Chondrocyte (in vitro differentiated cells): ENCODE results near the gene NPR1. TPM values are rescaled to one million over a fixed set of nuclear protein-coding genes. Genes with fewer than 3 reads are reported as not detected.
"Not testable (repeated sequence)": the region's sequence is repeated elsewhere in the genome, so short reads cannot be mapped to it uniquely, and the experiment has no call there.

ENCODE experiments used
- DNase-seq: peaks from one replicate; pipeline ENCODE4 v3.0.0; 2021; ENCODE audit warnings: mixed read lengths, low spot score
- H3K27ac Mint-ChIP-seq: one replicate; pipeline ENCODE4 v1.8.0; 2021; ENCODE audit warnings: mild to moderate bottlenecking, moderate library complexity, mixed read lengths; ENCODE audit not compliant: unreplicated experiment
- H3K27me3 Mint-ChIP-seq: 2 replicates; pipeline ENCODE4 v1.8.0; 2021; ENCODE audit warnings: low read depth, mixed read lengths
- H3K36me3 Mint-ChIP-seq: 2 replicates; pipeline ENCODE4 v1.8.0; 2021; ENCODE audit warnings: low read depth, mixed read lengths
- H3K4me1 Mint-ChIP-seq: 2 replicates; pipeline ENCODE4 v1.8.0; 2021; ENCODE audit warnings: low read depth, mild to moderate bottlenecking, mixed read lengths
- H3K4me3 Mint-ChIP-seq: one replicate; pipeline ENCODE4 v1.8.0; 2021; ENCODE audit warnings: mild to moderate bottlenecking, moderate library complexity, mixed read lengths; ENCODE audit not compliant: unreplicated experiment
- H3K9me3 Mint-ChIP-seq: 2 replicates; pipeline ENCODE4 v1.8.0; 2021; ENCODE audit warnings: low read depth, mixed read lengths
- total RNA-seq: library from RNA; stranded (reverse); gene quantifications from 3 replicates; pipeline ENCODE4 v1.2.1, GENCODE V29; 2021
- TF ChIP-seq, protein P1 (sequence below): fragments of 200-600 bp; sonication (generic); IDR thresholded peaks from 2 replicates; pipeline ENCODE4 v1.5.0; 2021; ENCODE audit warnings: antibody characterized with exemption, mild to moderate bottlenecking, moderate library complexity

The NPR1 gene
- total RNA-seq, 1 donor from 2014 or later: 0.27 TPM

DNA sequence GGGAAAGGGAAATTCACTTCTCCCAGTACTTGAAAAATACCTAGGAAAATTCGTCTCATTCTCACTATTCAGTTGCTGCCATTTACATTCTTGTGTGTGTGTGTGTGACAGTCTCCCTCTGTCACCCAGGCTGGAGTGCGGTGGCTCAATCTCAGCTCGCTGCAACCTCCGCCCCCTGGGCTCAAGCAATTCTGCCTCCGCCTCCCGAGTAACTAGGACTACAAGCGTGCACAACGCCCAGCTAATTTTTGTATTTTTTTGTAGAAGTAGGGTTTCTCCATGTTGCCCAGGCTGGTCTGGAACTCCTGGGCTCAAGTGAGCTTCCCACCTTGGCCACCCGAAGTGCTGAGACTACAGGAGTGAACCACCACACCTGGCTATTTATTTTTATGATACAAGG lies 18.8 kb upstream of the NPR1 start:
- no peaks in the 10 kb centered on the region for H3K27me3 Mint-ChIP-seq
- H3K9me3 Mint-ChIP-seq: no peaks in the 10 kb centered on the region
- H3K36me3 Mint-ChIP-seq: peaks cover 13% of the 10 kb centered on the region
- DNase-seq: peak; percentile 42
- TF ChIP-seq, protein P1, sequence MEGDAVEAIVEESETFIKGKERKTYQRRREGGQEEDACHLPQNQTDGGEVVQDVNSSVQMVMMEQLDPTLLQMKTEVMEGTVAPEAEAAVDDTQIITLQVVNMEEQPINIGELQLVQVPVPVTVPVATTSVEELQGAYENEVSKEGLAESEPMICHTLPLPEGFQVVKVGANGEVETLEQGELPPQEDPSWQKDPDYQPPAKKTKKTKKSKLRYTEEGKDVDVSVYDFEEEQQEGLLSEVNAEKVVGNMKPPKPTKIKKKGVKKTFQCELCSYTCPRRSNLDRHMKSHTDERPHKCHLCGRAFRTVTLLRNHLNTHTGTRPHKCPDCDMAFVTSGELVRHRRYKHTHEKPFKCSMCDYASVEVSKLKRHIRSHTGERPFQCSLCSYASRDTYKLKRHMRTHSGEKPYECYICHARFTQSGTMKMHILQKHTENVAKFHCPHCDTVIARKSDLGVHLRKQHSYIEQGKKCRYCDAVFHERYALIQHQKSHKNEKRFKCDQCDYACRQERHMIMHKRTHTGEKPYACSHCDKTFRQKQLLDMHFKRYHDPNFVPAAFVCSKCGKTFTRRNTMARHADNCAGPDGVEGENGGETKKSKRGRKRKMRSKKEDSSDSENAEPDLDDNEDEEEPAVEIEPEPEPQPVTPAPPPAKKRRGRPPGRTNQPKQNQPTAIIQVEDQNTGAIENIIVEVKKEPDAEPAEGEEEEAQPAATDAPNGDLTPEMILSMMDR: no peak
- peak overlapping the region; percentile 94 for H3K27ac Mint-ChIP-seq
- peak overlapping the region; percentile 95 for H3K4me3 Mint-ChIP-seq
- peaks cover 12% of the 10 kb centered on the region for H3K4me1 Mint-ChIP-seq

DNA sequence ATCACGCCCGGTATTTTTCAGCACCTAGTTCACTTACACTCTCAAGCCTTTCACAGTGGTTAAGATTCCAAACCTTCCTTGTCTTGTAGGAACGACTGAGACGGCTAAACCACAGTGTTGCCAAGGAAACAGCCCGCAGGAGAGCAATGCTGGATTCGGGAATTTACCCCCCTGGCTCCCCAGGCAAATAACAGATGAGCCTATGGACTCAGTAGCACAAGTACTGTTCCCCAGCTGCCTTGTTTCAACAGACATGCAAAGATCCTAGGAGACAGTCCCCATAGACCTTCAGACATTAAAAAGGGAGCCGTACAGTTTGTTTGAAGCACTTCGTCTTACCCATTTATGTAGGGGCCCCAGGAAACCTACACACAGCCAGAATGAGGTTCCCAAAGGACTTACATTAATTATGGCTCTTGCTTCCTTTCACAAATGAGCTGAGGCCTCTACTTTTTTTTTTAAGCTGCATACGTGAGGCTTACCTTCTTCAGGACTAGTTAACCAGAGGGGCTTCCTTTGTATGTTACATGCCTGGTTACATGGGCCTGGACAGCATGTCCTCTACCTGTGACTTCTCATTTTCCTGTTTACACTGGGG lies 17.3 kb upstream of the NPR1 start:
- Mint-ChIP-seq H3K27me3 (no peaks in the 10 kb centered on the region), H3K9me3 (no peaks in the 10 kb centered on the region), H3K4me3 (no peak overlapping the region), H3K36me3 (peaks cover 22% of the 10 kb centered on the region), H3K4me1 (peaks cover 12% of the 10 kb centered on the region), H3K27ac (peak overlapping the region; percentile 51)
- peak; percentile 22 for DNase-seq
- TF ChIP-seq, protein P1: no peak

DNA sequence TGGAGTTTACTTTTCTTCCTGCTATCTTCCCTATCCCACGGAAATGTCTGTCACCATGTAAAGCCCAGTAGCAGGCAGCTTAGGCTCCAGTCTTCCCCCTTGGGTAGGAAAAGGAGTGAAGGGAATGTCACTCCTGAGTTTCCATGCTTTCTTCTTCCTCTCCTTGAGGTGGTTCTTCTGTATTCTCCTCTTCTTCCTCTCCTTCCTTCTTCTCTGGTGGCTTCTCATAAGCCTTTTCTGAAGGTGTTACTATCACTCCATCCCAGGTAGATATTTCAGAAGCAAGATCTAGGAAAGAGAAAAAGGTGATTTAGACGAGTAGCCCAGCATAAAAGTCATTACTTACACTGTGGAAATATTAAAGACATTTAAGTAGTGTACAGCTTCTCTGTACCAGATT lies 16.2 kb upstream of the NPR1 start:
- no peak for DNase-seq
- no peaks in the 10 kb centered on the region for H3K9me3 Mint-ChIP-seq
- peaks cover 25% of the 10 kb centered on the region for H3K36me3 Mint-ChIP-seq
- TF ChIP-seq, protein P1: no peak
- H3K27ac Mint-ChIP-seq: peak overlapping the region; percentile 49
- no peak overlapping the region for H3K4me3 Mint-ChIP-seq
- H3K27me3 Mint-ChIP-seq: no peaks in the 10 kb centered on the region
- peaks cover 12% of the 10 kb centered on the region for H3K4me1 Mint-ChIP-seq

DNA sequence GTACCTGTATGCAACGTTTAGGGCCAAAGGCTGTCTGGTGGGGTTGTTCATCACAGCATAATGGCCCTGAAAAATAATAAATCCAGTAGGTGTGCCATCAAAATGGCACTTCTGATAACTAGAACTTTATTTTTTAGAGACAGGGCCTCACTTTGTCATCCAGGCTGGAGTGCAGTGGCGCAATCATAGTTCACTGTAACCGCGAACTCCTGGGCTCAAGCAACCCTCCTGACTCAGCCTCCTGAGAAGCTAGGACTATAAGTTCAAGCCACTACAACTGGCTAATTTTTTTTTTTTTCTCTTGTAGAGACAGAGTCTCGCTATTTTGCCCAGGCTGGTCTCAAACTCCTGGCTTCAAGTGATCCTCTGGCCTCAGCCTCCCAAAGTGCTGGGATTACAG lies 15.3 kb upstream of the NPR1 start:
- no peak for DNase-seq
- H3K27ac Mint-ChIP-seq: no peak overlapping the region
- H3K9me3 Mint-ChIP-seq: no peaks in the 10 kb centered on the region

DNA sequence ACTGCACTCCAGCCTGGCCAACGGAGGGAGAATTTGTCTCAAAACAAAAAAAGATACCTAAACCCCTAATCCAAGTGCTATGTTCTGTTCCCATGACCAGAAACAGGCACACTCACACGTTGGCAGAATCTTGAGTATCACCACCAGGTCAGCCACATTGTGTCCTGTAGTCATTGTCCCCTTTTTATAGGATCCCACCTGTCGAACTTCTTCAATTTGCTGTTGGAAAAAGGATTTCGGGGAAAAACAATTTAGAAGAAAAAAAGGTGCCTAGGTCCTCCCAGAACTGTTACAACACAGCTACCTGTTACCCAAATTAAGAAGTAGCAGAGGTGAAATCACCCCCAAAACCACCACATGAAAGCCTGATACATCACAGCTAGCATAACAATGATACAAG lies 11.0 kb upstream of the NPR1 start:
- Mint-ChIP-seq H3K27me3 (no peaks in the 10 kb centered on the region), H3K4me1 (peaks cover 23% of the 10 kb centered on the region), H3K36me3 (peaks cover 29% of the 10 kb centered on the region), H3K4me3 (no peak overlapping the region), H3K9me3 (no peaks in the 10 kb centered on the region), H3K27ac (peak overlapping the region; percentile 15)
- no peak for DNase-seq
- TF ChIP-seq, protein P1: no peak

More for the DNA sequence above, 15.3 kb upstream of the NPR1 start:
- Mint-ChIP-seq H3K27me3 (no peaks in the 10 kb centered on the region), H3K4me1 (peaks cover 18% of the 10 kb centered on the region), H3K36me3 (peaks cover 34% of the 10 kb centered on the region), H3K4me3 (no peak overlapping the region)
- TF ChIP-seq, protein P1: no peak

DNA sequence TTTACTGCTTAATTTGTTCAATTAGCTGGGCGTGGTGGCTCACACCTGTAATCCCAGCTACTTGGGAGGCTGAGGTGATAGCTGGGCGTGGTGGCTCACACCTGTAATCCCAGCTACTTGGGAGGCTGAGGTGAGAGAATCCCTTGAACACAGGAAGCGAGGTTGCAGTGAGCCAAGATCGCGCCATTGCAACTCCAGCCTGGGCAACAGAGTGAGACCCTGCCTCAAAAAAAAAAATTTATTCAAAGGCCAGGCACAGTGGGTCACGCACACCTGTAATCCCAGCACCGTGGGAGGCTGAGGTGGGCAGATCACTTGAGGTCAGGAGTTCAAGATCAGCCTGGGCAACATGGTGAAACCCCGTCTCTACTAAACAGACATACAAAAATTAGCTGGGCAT lies 9.8 kb upstream of the NPR1 start:
- H3K27ac Mint-ChIP-seq, H3K4me3 Mint-ChIP-seq, H3K27me3 Mint-ChIP-seq, H3K9me3 Mint-ChIP-seq: not testable (repeated sequence)
- DNase-seq: peak; percentile 19
- peaks cover 23% of the 10 kb centered on the region for H3K4me1 Mint-ChIP-seq
- peaks cover 29% of the 10 kb centered on the region for H3K36me3 Mint-ChIP-seq
